ENCODE measurements around the gene ASPHD1. TPM values are rescaled to one million over a fixed set of nuclear protein-coding genes. Genes with fewer than 3 reads are reported as not detected.

The ASPHD1 gene, protein sequence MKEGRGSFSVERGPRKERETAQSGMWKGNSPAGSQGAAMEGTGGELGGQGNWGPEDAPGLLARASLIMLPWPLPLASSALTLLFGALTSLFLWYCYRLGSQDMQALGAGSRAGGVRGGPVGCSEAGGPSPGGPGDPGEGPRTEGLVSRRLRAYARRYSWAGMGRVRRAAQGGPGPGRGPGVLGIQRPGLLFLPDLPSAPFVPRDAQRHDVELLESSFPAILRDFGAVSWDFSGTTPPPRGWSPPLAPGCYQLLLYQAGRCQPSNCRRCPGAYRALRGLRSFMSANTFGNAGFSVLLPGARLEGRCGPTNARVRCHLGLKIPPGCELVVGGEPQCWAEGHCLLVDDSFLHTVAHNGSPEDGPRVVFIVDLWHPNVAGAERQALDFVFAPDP
- total RNA-seq (under 1 TPM in 1 of 5 experiments, not detected in 4; 0.27 TPM), polyA plus RNA-seq (not detected), total RNA-seq (not detected)

DNA sequence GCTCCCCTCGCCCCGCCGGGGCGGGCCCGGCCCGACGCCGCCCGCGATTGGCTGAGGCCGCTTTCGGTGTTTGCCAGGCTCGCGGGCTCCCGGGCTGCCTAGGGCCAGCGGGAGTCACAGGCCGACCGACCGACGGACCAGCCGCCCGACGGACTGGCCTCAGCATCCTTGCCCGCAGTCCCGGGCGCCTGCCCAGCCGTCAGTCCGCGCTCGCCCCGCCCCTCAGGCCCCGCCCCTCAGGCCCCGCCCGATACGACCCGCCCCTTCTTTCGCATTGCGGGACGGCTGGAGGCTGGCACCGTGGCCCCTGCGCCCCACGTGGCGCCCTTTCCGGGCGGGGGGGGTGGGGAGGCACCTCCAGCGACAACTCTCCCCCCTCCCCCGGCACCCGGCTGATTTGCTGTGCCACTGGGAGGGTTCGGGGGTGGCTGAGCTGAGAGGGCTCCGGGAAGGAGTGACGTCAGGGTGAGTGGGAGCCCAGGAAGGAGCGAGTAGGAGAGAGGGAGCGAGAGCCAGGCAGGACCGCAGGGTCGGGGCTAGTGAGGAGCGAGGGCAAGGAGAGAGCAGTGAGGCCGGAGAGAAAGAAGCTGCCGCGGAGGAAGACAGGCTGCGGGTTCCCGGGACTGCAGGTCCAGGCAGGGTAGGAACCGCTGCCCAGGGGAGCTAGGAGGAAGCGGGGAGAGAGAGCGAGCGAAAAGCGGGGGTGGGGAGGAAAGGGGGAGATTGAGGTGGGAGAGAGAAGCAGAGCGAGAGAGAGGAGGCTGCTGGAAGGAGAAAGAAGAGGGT lies at the start of gene ASPHD1:
TSS of gene ASPHD1 (plus strand) at position 387 of the 786 bp plus-strand sequence. CDS start 484 bp downstream, outside the sequence.
- Mint-ChIP-seq H3K4me3 (peak within 1 kb of the TSS; percentile 53 to 86 (median 72)), H3K4me1 (peaks cover 4 to 19% (median 11%) of the 10 kb centered on the region in 7 donors), H3K36me3 (peaks cover 0 to 4% (median 3%) of the 10 kb centered on the region in 5 donors), H3K27ac (no peak within 1 kb of the TSS), H3K27me3 (peaks cover 16 to 35% (median 26%) of the 10 kb centered on the region in 5 donors), H3K9me3 (peaks cover 0 to 1% (median 0%) of the 10 kb centered on the region in 11 donors)
- CTCF ChIA-PET = no interaction called here
- Histone ChIP-seq H3K4me1 (ENCODE audit: control insufficient read depth in 2 of 2, insufficient read depth in 2 of 2, low read length in 2 of 2) (peaks cover 5% of the 10 kb centered on the region in 2 donors), H3K9me3 (ENCODE audit: control insufficient read depth in 2 of 3, low read length in 3 of 3) (no peaks in the 10 kb centered on the region), H3K4me3 (ENCODE audit: low read length) (peak within 1 kb of the TSS; percentile 53), H3K27me3 (ENCODE audit: control insufficient read depth in 2 of 2, insufficient read depth in 2 of 2, low read length in 2 of 2) (peaks cover 5 to 13% of the 10 kb centered on the region in 2 donors), H3K36me3 (ENCODE audit: control insufficient read depth in 2 of 3, insufficient read depth in 3 of 3, low read length in 3 of 3) (no peaks in the 10 kb centered on the region), H3K27ac (ENCODE audit: low read depth, low read length) (no peak within 1 kb of the TSS)
- peak; percentile 68 to 91 (median 79) for DNase-seq
- intact Hi-C loops (cut with micrococcal nuclease) = loop anchor here (1.0 to 5.0 kb wide), 5 partner anchors 26 to 96 kb away; partner anchors contain the start of genes CDIPT (in 2 of the 2), INO80E (in 1 of the 2), KCTD13 (in 1 of the 2) and TAOK2 (in 1 of the 2)
- POLR2A ChIA-PET = interaction anchor here (0.6 to 1.1 kb wide), 4 partner anchors 25 to 917 kb away, joined by 3 to 8 read pairs (median 3); partner anchors contain the start of genes KCTD13 and MVP
- peak; percentile 93 for ATAC-seq

DNA sequence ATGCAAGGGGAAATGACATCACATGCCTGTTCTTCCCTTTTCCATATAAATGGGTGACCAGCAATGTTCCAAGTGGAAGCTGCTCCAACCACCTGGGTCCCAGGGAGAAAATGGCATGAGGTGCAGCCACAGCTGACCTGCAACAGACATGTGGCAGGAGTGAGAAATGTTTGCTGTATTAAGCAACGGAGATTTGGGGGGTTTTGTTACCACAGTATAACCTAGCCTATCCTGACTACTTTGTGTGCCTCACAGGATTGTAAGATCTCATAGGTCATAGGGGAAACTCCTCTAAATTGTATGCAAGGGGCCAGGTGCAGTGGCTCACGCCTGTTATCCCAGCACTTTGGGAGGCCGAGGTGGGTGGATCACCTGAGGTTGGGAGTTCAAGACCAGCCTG lies 49.3 kb upstream of the ASPHD1 start:
- ChIA-PET POLR2A (interaction anchor here (0.6 to 1.5 kb wide), 4 partner anchors 13 to 210 kb away, joined by 3 to 4 read pairs (median 4); partner anchors contain the start of gene CDIPT), CTCF (interaction anchor here (0.7 to 2.6 kb wide), 3 partner anchors 43 to 143 kb away, joined by 3 to 13 read pairs (median 3); no protein-coding TSS in a partner anchor)
- DNase-seq = no peak
- Histone ChIP-seq H3K36me3 (ENCODE audit: control insufficient read depth in 2 of 3, insufficient read depth in 3 of 3, low read length in 3 of 3) (peaks cover 0 to 19% (median 4%) of the 10 kb centered on the region in 3 experiments), H3K27me3 (ENCODE audit: control insufficient read depth in 2 of 2, insufficient read depth in 2 of 2, low read length in 2 of 2) (no peaks in the 10 kb centered on the region), H3K27ac (ENCODE audit: low read depth, low read length) (no peak overlapping the region), H3K4me3 (ENCODE audit: low read length) (no peak overlapping the region), H3K9me3 (ENCODE audit: control insufficient read depth in 2 of 3, low read length in 3 of 3) (no peaks in the 10 kb centered on the region), H3K4me1 (ENCODE audit: control insufficient read depth in 2 of 2, insufficient read depth in 2 of 2, low read length in 2 of 2) (peaks cover 0 to 7% of the 10 kb centered on the region in 2 donors)
- peaks cover 8 to 17% (median 9%) of the 10 kb centered on the region in 7 donors for H3K4me1 Mint-ChIP-seq
- peaks cover 0 to 12% (median 4%) of the 10 kb centered on the region in 5 donors for H3K36me3 Mint-ChIP-seq
- H3K9me3 Mint-ChIP-seq = peaks cover 0 to 4% (median 0%) of the 10 kb centered on the region in 11 donors
- no peak overlapping the region for H3K4me3 Mint-ChIP-seq
- intact Hi-C loops (cut with micrococcal nuclease) = no loop called here
- peak overlapping the region in 4 of 9 donors; percentile 3 to 75 (median 28) for H3K27ac Mint-ChIP-seq
- no peaks in the 10 kb centered on the region for H3K27me3 Mint-ChIP-seq
- no peak for ATAC-seq

DNA sequence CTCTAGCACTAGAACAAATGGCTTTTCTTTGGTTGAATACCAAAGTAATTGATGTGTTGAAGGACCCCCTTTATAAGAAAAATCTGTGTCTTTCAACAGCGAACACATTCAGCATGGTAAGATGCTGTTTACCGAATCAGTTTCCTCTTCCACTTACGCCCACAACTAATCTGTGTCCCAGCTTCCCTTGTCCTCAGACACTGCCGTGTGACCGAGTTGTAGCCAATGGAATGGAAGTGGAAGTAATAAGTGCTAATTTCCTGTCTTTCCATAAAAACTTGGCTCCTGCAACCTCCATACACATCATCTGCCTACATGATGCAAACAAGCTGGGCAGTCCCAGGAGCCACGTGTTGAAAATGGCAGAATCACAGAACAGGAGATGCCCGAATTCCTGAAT lies 47.6 kb upstream of the ASPHD1 start:
- Histone ChIP-seq H3K9me3 (ENCODE audit: control insufficient read depth in 2 of 3, low read length in 3 of 3) (no peaks in the 10 kb centered on the region), H3K4me3 (ENCODE audit: low read length) (no peak overlapping the region), H3K27ac (ENCODE audit: low read depth, low read length) (no peak overlapping the region), H3K36me3 (ENCODE audit: control insufficient read depth in 2 of 3, insufficient read depth in 3 of 3, low read length in 3 of 3) (peaks cover 0 to 2% (median 0%) of the 10 kb centered on the region in 3 experiments), H3K4me1 (ENCODE audit: control insufficient read depth in 2 of 2, insufficient read depth in 2 of 2, low read length in 2 of 2) (peaks cover 0 to 7% of the 10 kb centered on the region in 2 donors), H3K27me3 (ENCODE audit: control insufficient read depth in 2 of 2, insufficient read depth in 2 of 2, low read length in 2 of 2) (no peaks in the 10 kb centered on the region)
- Mint-ChIP-seq H3K27ac (no peak overlapping the region), H3K4me1 (peaks cover 7 to 13% (median 9%) of the 10 kb centered on the region in 7 donors), H3K27me3 (no peaks in the 10 kb centered on the region), H3K4me3 (no peak overlapping the region), H3K36me3 (peaks cover 0 to 8% (median 0%) of the 10 kb centered on the region in 5 donors), H3K9me3 (peaks cover 0 to 4% (median 0%) of the 10 kb centered on the region in 11 donors)
- intact Hi-C loops (cut with micrococcal nuclease) = no loop called here
- POLR2A ChIA-PET = interaction anchor here (0.6 to 1.9 kb wide), 7 partner anchors 9 to 616 kb away, joined by 3 to 7 read pairs (median 3); partner anchors contain the start of genes KIF22 and PAGR1
- DNase-seq (no peak), ATAC-seq (no peak)
- CTCF ChIA-PET = interaction anchor here (0.7 to 2.6 kb wide), 4 partner anchors 30 to 127 kb away, joined by 3 to 13 read pairs (median 4); no protein-coding TSS in a partner anchor

DNA sequence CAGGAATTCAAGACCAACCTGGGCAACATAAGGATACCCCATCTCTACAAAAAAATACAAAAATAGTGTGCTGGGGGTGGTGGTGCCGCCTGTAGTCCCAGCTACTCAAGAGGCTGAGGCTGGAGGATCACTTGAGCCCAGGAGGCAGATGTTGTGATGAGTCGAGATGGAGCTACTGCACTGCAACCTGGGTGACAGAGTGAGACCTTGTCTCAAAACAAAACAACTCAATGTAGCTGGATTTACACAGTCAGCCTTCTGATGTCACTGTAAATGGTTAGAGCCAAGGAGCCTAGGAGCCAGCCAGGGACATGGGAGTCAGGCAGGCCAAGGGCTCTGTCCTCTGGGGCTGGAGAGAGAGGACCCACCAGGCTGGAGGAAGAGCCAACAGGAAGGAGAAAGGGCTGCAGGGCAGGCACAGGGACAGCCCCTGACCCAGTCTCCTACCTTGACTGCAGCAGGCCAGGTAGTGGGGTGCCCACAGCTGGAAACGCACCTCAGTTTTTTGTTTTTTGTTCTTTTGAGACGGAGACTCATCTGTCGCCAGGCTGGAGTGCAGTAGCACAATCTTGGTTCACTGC lies 45.7 kb upstream of the ASPHD1 start:
- Mint-ChIP-seq H3K9me3 (peaks cover 0 to 4% (median 0%) of the 10 kb centered on the region in 11 donors), H3K27ac (peak overlapping the region in 1 of 9 donors; percentile 34), H3K36me3 (peaks cover 0 to 14% (median 5%) of the 10 kb centered on the region in 5 donors), H3K4me3 (no peak overlapping the region), H3K4me1 (peaks cover 0 to 12% (median 3%) of the 10 kb centered on the region in 7 donors), H3K27me3 (no peaks in the 10 kb centered on the region)
- Histone ChIP-seq H3K27me3 (ENCODE audit: control insufficient read depth in 2 of 2, insufficient read depth in 2 of 2, low read length in 2 of 2) (no peaks in the 10 kb centered on the region), H3K27ac (ENCODE audit: low read depth, low read length) (no peak overlapping the region), H3K4me1 (ENCODE audit: control insufficient read depth in 2 of 2, insufficient read depth in 2 of 2, low read length in 2 of 2) (no peaks in the 10 kb centered on the region), H3K9me3 (ENCODE audit: control insufficient read depth in 2 of 3, low read length in 3 of 3) (no peaks in the 10 kb centered on the region), H3K36me3 (ENCODE audit: control insufficient read depth in 2 of 3, insufficient read depth in 3 of 3, low read length in 3 of 3) (peaks cover 0 to 19% (median 0%) of the 10 kb centered on the region in 3 experiments), H3K4me3 (ENCODE audit: low read length) (no peak overlapping the region)
- DNase-seq (no peak), ATAC-seq (no peak)
- ChIA-PET POLR2A (interaction anchor here (0.7 to 1.9 kb wide), 5 partner anchors 22 to 119 kb away, joined by 3 to 7 read pairs (median 5); partner anchors contain the start of gene TAOK2), CTCF (no interaction called here)
- intact Hi-C loops (cut with micrococcal nuclease) = no loop called here

DNA sequence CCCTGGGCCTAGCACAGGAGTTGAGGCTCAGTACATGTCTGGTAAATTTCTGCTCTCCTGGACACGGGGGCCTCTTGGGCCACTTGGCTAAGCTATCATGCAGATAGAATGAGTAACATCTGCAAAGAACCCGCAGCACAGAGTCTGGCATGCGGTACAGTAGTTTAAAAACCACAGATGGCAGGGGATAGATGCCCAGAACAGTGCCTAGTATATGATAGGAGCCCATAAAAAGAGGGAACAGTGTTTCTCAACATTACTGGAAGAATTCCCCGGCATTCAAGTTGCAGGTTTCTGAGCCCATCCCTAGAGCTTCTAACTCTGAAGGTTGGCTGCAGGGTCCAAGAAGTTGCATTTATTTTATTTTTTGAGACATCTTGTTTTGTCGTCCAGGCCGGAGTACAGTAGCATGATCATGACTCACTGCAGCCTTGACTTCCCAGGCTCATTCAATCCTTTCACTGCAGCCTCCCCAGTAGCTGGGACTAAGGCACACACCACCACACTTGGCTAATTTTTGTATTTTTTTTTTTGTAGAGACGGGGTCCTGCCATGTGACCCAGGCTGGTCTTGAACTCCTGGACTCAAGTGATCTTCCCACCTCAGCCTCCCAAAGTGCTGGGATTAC lies 43.0 kb upstream of the ASPHD1 start:
- no peaks in the 10 kb centered on the region for H3K27me3 ChIP-seq (ENCODE audit: control insufficient read depth in 2 of 2, insufficient read depth in 2 of 2, low read length in 2 of 2)
- ATAC-seq (no peak), DNase-seq (no peak)
- no peak overlapping the region for H3K27ac ChIP-seq (ENCODE audit: low read depth, low read length)
- H3K4me3 ChIP-seq (ENCODE audit: low read length) = no peak overlapping the region
- Mint-ChIP-seq H3K4me1 (peaks cover 12 to 25% (median 15%) of the 10 kb centered on the region in 7 donors), H3K27ac (peak overlapping the region in 2 of 9 donors; percentile 42 to 84), H3K4me3 (peak overlapping the region in 1 of 10 donors; percentile 29), H3K27me3 (no peaks in the 10 kb centered on the region), H3K9me3 (no peaks in the 10 kb centered on the region), H3K36me3 (peaks cover 0 to 23% (median 5%) of the 10 kb centered on the region in 5 donors)
- intact Hi-C loops (cut with micrococcal nuclease) = no loop called here
- H3K9me3 ChIP-seq (ENCODE audit: control insufficient read depth in 2 of 3, low read length in 3 of 3) = no peaks in the 10 kb centered on the region
- peaks cover 0 to 36% (median 7%) of the 10 kb centered on the region in 3 experiments for H3K36me3 ChIP-seq (ENCODE audit: control insufficient read depth in 2 of 3, insufficient read depth in 3 of 3, low read length in 3 of 3)
- ChIA-PET POLR2A (interaction anchor here (0.6 to 1.1 kb wide), 4 partner anchors 11 to 193 kb away, joined by 3 to 4 read pairs (median 4); no protein-coding TSS in a partner anchor), CTCF (interaction anchor here (0.7 to 1.1 kb wide), 4 partner anchors 36 to 162 kb away, joined by 3 to 6 read pairs (median 4); no protein-coding TSS in a partner anchor)
- H3K4me1 ChIP-seq (ENCODE audit: control insufficient read depth in 2 of 2, insufficient read depth in 2 of 2, low read length in 2 of 2) = peaks cover 10 to 15% of the 10 kb centered on the region in 2 donors

Measured in naive thymus-derived CD4-positive, alpha-beta T cell (primary cell).